HCT116 (cell line): ENCODE data around the gene TRIM26. TPM values are rescaled to one million over a fixed set of nuclear protein-coding genes. Genes with fewer than 3 reads are reported as not detected.
A peak's percentile ranks its signal among the peaks of the same experiment; 100 is the strongest.

Source experiments
- ATAC-seq: fragments of 200-7000 bp; cut with Tn5 transposase; 2 replicates; pipeline ENCODE4 v1.9.1; 2020; ENCODE audit warnings: mild to moderate bottlenecking, moderate library complexity
- BruUV-seq: library from RNA; stranded (reverse); fragments of 400-500 nt; replicated peaks from 2 replicates; lab custom pipeline; 2021; lab: Mats Ljungman, UMichigan
- CTCF ChIA-PET: fragments of 300-600 bp; sonication (Branson Sonifier 250); formaldehyde crosslinking; loops from one replicate; lab custom pipeline; 2021; ENCODE audit warnings: antibody characterized with exemption; lab: Charles Lee
- POLR2A ChIA-PET: fragments of 300-600, 350-600 bp; sonication (Branson Sonifier 250); formaldehyde crosslinking; loops from one replicate; lab custom pipeline; 2021; ENCODE audit warnings: antibody characterized with exemption; lab: Charles Lee
- RAD21 ChIA-PET, 2 experiments: fragments of 300-600 bp; sonication (Branson Sonifier 250); formaldehyde crosslinking; loops; one replicate each; lab custom pipeline; 2023; ENCODE audit warnings: low total read pairs in 2 of 2; ENCODE audit not compliant: uncharacterized antibody in 2 of 2, unreplicated experiment in 2 of 2, low non-redundant PET in 1 of 2; lab: Charles Lee
- DNase-seq: peaks from one replicate; pipeline ENCODE4 v3.0.0-alpha.2; 2010; ENCODE audit warnings: low read depth, low spot score
- H2AFZ ChIP-seq: fragments of 200-600 bp; shearing (Covaris generic), sonication (generic); 2 replicates; pipeline ENCODE4 v1.6.1; 2017; ENCODE audit warnings: low read depth, mixed run types, mixed read lengths, antibody characterized with exemption, low read length; ENCODE audit not compliant: poor library complexity, severe bottlenecking
- H3K27ac ChIP-seq: 2 replicates; pipeline ENCODE4 v1.5.1; 2012; ENCODE audit warnings: low read depth, low read length
- H3K27me3 ChIP-seq: fragments of 200-600 bp; sonication (generic); 2 replicates; pipeline ENCODE4 v1.6.1; 2016; ENCODE audit warnings: mixed run types, low read length, mixed read lengths; ENCODE audit not compliant: insufficient read depth
- H3K36me3 ChIP-seq, 2 experiments: fragments of 200-500 bp in 1 of 2; fragments of 200-600 bp in 1 of 2; sonication (Bioruptor generic) in 1 of 2; sonication (generic) in 1 of 2; 2 replicates each; pipeline versions ENCODE4 v1.5.1 to v1.6.1; 2014 to 2016; ENCODE audit warnings: low read length in 2 of 2, inconsistent platforms in 1 of 2, mixed read lengths in 1 of 2, mixed run types in 1 of 2; ENCODE audit not compliant: insufficient read depth in 2 of 2, control insufficient read depth in 1 of 2
- H3K4me1 ChIP-seq, 2 experiments: fragments of 200-600 bp in 1 of 2; sonication (generic) in 1 of 2; 2 replicates each; pipeline versions ENCODE4 v1.5.1 to v1.6.1; 2012 to 2017; ENCODE audit warnings: low read length in 2 of 2, inconsistent platforms in 1 of 2, mild to moderate bottlenecking in 1 of 2, mixed read lengths in 1 of 2, mixed run types in 1 of 2, moderate library complexity in 1 of 2; ENCODE audit not compliant: insufficient read depth in 2 of 2, control insufficient read depth in 1 of 2
- H3K4me2 ChIP-seq: fragments of 200-600 bp; sonication (generic); 2 replicates; pipeline ENCODE4 v1.6.1; 2017; ENCODE audit warnings: mixed run types, low read length, mixed read lengths
- H3K4me3 ChIP-seq, 2 experiments: fragments of 200-600 bp in 1 of 2; sonication (generic) in 1 of 2; replicated peaks in 1 of 2; 2 replicates each; pipeline ENCODE4 v1.5.1; 2011 to 2016; ENCODE audit warnings: low read length in 2 of 2, control low read depth in 1 of 2, low read depth in 1 of 2, mild to moderate bottlenecking in 1 of 2, mixed read lengths in 1 of 2, mixed run types in 1 of 2
- H3K79me2 ChIP-seq: fragments of 200-600 bp; sonication (generic); 2 replicates; pipeline ENCODE4 v1.6.1; 2017; ENCODE audit warnings: mild to moderate bottlenecking, mixed run types, low read length, moderate library complexity, mixed read lengths; ENCODE audit not compliant: insufficient read depth
- H3K9ac ChIP-seq: fragments of 200-600 bp; sonication (generic); 2 replicates; pipeline ENCODE4 v1.6.1; 2016; ENCODE audit warnings: low read length, mixed read lengths
- H3K9me2 ChIP-seq: fragments of 200-600 bp; sonication (generic), shearing (Covaris generic); 2 replicates; pipeline ENCODE4 v1.6.1; 2017; ENCODE audit warnings: mixed run types, mild to moderate bottlenecking, moderate library complexity; ENCODE audit not compliant: insufficient read depth
- H3K9me3 ChIP-seq, 2 experiments: fragments of 200-500 bp in 1 of 2; fragments of 200-600 bp in 1 of 2; sonication (Bioruptor generic) in 1 of 2; sonication (generic) in 1 of 2; 2 replicates each; pipeline ENCODE4 v1.6.1; 2014 to 2017; ENCODE audit warnings: low read length in 2 of 2, mixed read lengths in 2 of 2, inconsistent platforms in 1 of 2, low read depth in 1 of 2, mild to moderate bottlenecking in 1 of 2, mixed run types in 1 of 2, moderate library complexity in 1 of 2; ENCODE audit not compliant: control insufficient read depth in 1 of 2, insufficient read depth in 1 of 2
- H4K20me1 ChIP-seq: fragments of 200-600 bp; sonication (generic), shearing (Covaris generic); 2 replicates; pipeline ENCODE4 v1.6.1; 2017; ENCODE audit warnings: mixed run types, mild to moderate bottlenecking, moderate library complexity; ENCODE audit not compliant: insufficient read depth
- CEBPB ChIP-seq: IDR thresholded peaks from 2 replicates; pipeline ENCODE4 v1.6.1; 2012; ENCODE audit warnings: low read depth
- ELF1 ChIP-seq: IDR thresholded peaks from 2 replicates; pipeline ENCODE4 v1.6.1; 2012; ENCODE audit warnings: low read depth, borderline replicate concordance
- FOSL1 ChIP-seq: IDR thresholded peaks from 2 replicates; pipeline ENCODE4 v1.6.1; 2012; ENCODE audit warnings: low read depth
- POLR2A ChIP-seq: IDR thresholded peaks from 2 replicates; pipeline ENCODE4 v1.7.0; 2011; ENCODE audit warnings: borderline replicate concordance; ENCODE audit not compliant: insufficient read depth, insufficient read length; ENCODE audit errors: extremely low read depth
- POLR2AphosphoS5 ChIP-seq: IDR thresholded peaks from 2 replicates; pipeline ENCODE4 v1.6.1; 2011; ENCODE audit warnings: mild to moderate bottlenecking, low read depth, low read length, moderate library complexity
- SP1 ChIP-seq: IDR thresholded peaks from 2 replicates; pipeline ENCODE4 v1.6.1; 2012; ENCODE audit warnings: low read depth
- SRF ChIP-seq: IDR thresholded peaks from 2 replicates; pipeline ENCODE4 v1.6.1; 2012; ENCODE audit warnings: low read depth
- ZFX ChIP-seq: fragments of 450-650 bp; IDR thresholded peaks from 2 replicates; pipeline ENCODE4 v1.6.1; 2017
- ZNF274 ChIP-seq: fragments of 200-500 bp; sonication (Bioruptor generic); IDR thresholded peaks from 2 replicates; pipeline ENCODE4 v1.6.1; 2014; ENCODE audit warnings: mild to moderate bottlenecking, low read depth, low read length, inconsistent platforms
- intact Hi-C: fragments of 100-400 bp; cut with micrococcal nuclease; formaldehyde crosslinking; loops from 2 replicates; pipeline ENCODE4 v1.10.0; 2022
- total RNA-seq: library from RNA; stranded (reverse); gene quantifications from one replicate; pipeline ENCODE4 v1.2.1, GENCODE V29; 2021; ENCODE audit not compliant: unreplicated experiment
- TF ChIP-seq, protein P1 (sequence below): IDR thresholded peaks from 2 replicates; pipeline ENCODE4 v1.6.1; 2011; ENCODE audit warnings: mild to moderate bottlenecking, low read length, moderate library complexity; ENCODE audit not compliant: insufficient replicate concordance; ENCODE audit errors: extremely low read depth
- TF ChIP-seq, protein P2 (sequence below), 3 experiments: fragments of 200-600 bp in 1 of 3; sonication (generic) in 1 of 3; IDR thresholded peaks in 2 of 3; conservative IDR thresholded peaks in 1 of 3; 2 replicates each; pipeline ENCODE4 v1.5.1; 2012 to 2017; ENCODE audit warnings: low read depth in 2 of 3, low read length in 2 of 3, antibody characterized with exemption in 1 of 3, borderline replicate concordance in 1 of 3, control low read depth in 1 of 3, mild to moderate bottlenecking in 1 of 3, mixed read lengths in 1 of 3, mixed run types in 1 of 3, moderate library complexity in 1 of 3; ENCODE audit not compliant: insufficient read depth in 1 of 3

The TRIM26 gene
- total RNA-seq, 1 experiment from 2014 or later, result 32.2 TPM

DNA sequence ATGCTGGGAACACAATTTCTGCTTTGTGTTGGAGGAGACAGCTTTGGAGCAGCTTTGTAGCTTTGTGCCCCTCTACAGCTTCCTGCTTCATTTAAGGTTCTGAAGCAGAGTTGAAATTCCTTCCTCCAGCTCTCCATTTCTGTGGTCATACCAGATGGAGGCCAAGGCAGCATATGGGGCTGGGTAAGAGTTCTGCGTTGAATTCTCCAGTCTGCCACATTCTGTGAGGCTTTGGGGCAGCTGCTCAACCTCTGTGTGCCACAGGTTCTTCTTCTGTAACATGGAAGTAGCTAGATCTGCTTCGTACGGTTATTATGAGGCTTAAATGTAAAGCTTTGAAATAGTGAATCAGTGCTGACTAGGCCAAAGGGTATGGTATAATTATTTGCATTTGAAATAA, 2.9 kb upstream of the TRIM26 start (continued):
- no peak for TF ChIP-seq ZFX
- no peak for TF ChIP-seq SP1
- no peak for TF ChIP-seq ELF1

DNA sequence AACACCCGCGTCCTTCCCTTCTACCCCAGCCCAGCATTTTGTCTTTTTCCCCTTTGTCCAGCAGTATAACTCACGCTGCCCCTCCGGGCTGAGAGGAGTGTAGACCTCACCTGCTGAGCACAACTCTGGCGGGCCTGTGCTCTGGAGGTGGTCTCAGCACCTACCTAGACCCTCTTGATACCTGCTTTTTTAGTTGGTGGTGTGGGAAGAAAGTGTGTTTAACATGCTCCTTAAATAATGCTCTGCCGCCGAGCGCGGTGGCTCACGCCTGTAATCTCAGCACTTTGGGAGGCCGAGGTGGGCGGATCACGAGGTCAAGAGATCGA, 1.4 kb upstream of the TRIM26 start:
- peak overlapping the region; percentile 77 for H3K27ac ChIP-seq
- CTCF ChIA-PET, result interaction anchor here (1.6 kb wide), 1 partner anchor 182 kb away, joined by 3 read pairs; no protein-coding TSS in a partner anchor
- no peak for ATAC-seq

More for the DNA sequence above, 1.4 kb upstream of the TRIM26 start:
- Histone ChIP-seq H3K79me2 (peaks cover 31% of the 10 kb centered on the region), H3K9ac (peak overlapping the region; percentile 94), H3K36me3 (no peaks in the 10 kb centered on the region), H3K27me3 (no peaks in the 10 kb centered on the region), H3K9me2 (no peaks in the 10 kb centered on the region), H3K9me3 (no peaks in the 10 kb centered on the region), H3K4me1 (peaks cover 0 to 29% of the 10 kb centered on the region in 2 experiments; a peak in 2 of 4 replicates), H3K4me3 (peak overlapping the region; percentile 73 to 85), H3K4me2 (peak overlapping the region; percentile 92), H2AFZ (no peak overlapping the region), H4K20me1 (no peaks in the 10 kb centered on the region)
- DNase-seq, result no peak
- POLR2A ChIA-PET, result interaction anchor here (1.4 kb wide), 1 partner anchor 112 kb away, joined by 4 read pairs; the partner anchor contains the start of gene TRIM39
- no TSS peak for BruUV-seq
- RAD21 ChIA-PET, result no interaction called here
- TF ChIP-seq ELF1 (no peak), ZNF274 (no peak), SRF (no peak), CEBPB (no peak), FOSL1 (no peak), ZFX (no peak), POLR2AphosphoS5 (no peak), POLR2A (no peak)
- TF ChIP-seq, protein P1, sequence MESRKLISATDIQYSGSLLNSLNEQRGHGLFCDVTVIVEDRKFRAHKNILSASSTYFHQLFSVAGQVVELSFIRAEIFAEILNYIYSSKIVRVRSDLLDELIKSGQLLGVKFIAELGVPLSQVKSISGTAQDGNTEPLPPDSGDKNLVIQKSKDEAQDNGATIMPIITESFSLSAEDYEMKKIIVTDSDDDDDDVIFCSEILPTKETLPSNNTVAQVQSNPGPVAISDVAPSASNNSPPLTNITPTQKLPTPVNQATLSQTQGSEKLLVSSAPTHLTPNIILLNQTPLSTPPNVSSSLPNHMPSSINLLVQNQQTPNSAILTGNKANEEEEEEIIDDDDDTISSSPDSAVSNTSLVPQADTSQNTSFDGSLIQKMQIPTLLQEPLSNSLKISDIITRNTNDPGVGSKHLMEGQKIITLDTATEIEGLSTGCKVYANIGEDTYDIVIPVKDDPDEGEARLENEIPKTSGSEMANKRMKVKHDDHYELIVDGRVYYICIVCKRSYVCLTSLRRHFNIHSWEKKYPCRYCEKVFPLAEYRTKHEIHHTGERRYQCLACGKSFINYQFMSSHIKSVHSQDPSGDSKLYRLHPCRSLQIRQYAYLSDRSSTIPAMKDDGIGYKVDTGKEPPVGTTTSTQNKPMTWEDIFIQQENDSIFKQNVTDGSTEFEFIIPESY, result no peak
- TF ChIP-seq, protein P2, sequence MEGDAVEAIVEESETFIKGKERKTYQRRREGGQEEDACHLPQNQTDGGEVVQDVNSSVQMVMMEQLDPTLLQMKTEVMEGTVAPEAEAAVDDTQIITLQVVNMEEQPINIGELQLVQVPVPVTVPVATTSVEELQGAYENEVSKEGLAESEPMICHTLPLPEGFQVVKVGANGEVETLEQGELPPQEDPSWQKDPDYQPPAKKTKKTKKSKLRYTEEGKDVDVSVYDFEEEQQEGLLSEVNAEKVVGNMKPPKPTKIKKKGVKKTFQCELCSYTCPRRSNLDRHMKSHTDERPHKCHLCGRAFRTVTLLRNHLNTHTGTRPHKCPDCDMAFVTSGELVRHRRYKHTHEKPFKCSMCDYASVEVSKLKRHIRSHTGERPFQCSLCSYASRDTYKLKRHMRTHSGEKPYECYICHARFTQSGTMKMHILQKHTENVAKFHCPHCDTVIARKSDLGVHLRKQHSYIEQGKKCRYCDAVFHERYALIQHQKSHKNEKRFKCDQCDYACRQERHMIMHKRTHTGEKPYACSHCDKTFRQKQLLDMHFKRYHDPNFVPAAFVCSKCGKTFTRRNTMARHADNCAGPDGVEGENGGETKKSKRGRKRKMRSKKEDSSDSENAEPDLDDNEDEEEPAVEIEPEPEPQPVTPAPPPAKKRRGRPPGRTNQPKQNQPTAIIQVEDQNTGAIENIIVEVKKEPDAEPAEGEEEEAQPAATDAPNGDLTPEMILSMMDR (IDR thresholded peaks at IDR 0.05 in 2 of 3, conservative IDR thresholded peaks at IDR 0.05 in 1 of 3; ENCODE audit: borderline replicate concordance in 1 of 3, insufficient read depth in 1 of 3, low read depth in 2 of 3, low read length in 2 of 3), result no peak
- intact Hi-C loops, result no loop called here
